ENCODE results near the gene ANKS1B. TPM values are rescaled to one million over a fixed set of nuclear protein-coding genes. Genes with fewer than 3 reads are reported as not detected.

Gene ANKS1B
- total and polyA plus RNA-seq, 10 of the 15 experiments (the other 5 are each of a cell fraction or from before 2014, with no cell fraction given), result 0.16 to 1.3 (median 0.82) TPM; not detected in 7

DNA sequence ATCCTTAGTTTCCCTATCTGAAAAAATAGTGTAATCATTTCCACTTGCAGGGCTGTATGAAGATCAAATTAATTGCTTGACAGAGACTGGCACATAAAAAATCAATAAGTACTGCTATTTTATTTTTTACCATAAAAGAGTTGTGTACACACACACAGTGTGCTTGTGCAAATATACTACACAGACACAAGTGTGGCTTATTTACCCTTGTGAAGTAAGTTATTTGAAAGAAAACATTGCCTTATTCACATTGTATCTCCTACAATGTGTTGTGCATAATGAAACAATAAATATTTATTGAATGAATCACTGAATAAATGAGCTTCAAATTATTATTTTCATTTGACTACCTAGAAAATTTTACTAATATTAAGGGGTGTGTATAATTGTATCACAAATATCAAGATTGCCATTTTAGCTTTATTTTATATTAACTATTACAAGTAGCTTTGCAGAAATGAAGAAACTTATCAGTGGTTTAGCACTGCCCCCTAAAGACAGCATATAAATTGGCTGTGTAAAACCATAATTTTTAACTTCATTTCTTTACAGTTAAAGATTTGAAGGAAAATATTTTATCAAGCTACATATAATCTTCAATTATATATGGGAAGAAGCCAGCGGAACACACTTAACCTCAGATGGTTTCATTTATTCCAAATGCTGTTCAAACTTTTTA is 325.9 kb downstream of the ANKS1B start:
- 4% methylated on average over 1 of the region's 1 CpG for WGBS (ENCODE audit: insufficient coverage, insufficient replicate concordance, low lambda C conversion rate, missing lambda C conversion rate)
- Histone ChIP-seq H4K20me1 (ENCODE audit: control insufficient read depth, insufficient read depth) (no peaks in the 10 kb centered on the region), H3K27ac (ENCODE audit: control insufficient read depth, insufficient read depth) (no peak overlapping the region), H3K9me3 (replicated peaks; ENCODE audit: control insufficient read depth, insufficient read depth, low read length) (no peaks in the 10 kb centered on the region), H3K4me1 (ENCODE audit: control insufficient read depth, insufficient read depth, low read length) (no peaks in the 10 kb centered on the region), H3K79me2 (ENCODE audit: control insufficient read depth, insufficient read depth, low read length) (no peaks in the 10 kb centered on the region), H3K4me3 (no peak overlapping the region), H3K27me3 (replicated peaks in 1 of 2; ENCODE audit: control insufficient read depth in 2 of 2, insufficient read depth in 2 of 2, low read length in 1 of 2) (no peaks in the 10 kb centered on the region), H3K36me3 (ENCODE audit: control insufficient read depth in 2 of 2, insufficient read depth in 2 of 2, low read length in 1 of 2) (no peaks in the 10 kb centered on the region), H2AFZ (ENCODE audit: control insufficient read depth, low read depth, low read length) (no peak overlapping the region), H3K9ac (ENCODE audit: control insufficient read depth, insufficient read depth, low read length) (no peak overlapping the region), H3K4me2 (ENCODE audit: control insufficient read depth, insufficient read depth) (no peak overlapping the region)
- DNase-seq (ENCODE audit: low read depth, low spot score) (no peak), FAIRE-seq (no peak), ATAC-seq (no peak)
- RAD21 ChIA-PET (ENCODE audit: unreplicated experiment), result interaction anchor here (0.9 to 3.6 kb wide), 5 partner anchors 268 to 660 kb away, joined by 3 to 23 read pairs (median 5); no protein-coding TSS in a partner anchor
- POLR2A ChIA-PET, result interaction anchor here (0.6 kb wide), 1 partner anchor 49 kb away, joined by 3 read pairs; no protein-coding TSS in a partner anchor
- SMC1A ChIA-PET (ENCODE audit: uncharacterized antibody, unreplicated experiment), result interaction anchor here (0.9 to 2.2 kb wide), 9 partner anchors 39 to 660 kb away, joined by 3 to 26 read pairs (median 4); no protein-coding TSS in a partner anchor
- TF ChIP-seq JUND (IDR thresholded peaks at IDR 0.05; ENCODE audit: low read depth, low read length) (no peak), ZNF274 (IDR thresholded peaks at IDR 0.05; ENCODE audit: insufficient read depth, insufficient read length) (no peak), BHLHE40 (IDR thresholded peaks at IDR 0.05; ENCODE audit: borderline replicate concordance in 1 of 2, low read depth in 2 of 2, low read length in 1 of 2) (no peak), EZH2 (IDR thresholded peaks at IDR 0.05; ENCODE audit: borderline replicate concordance, control insufficient read depth, low read depth, low read length) (no peak), CHD4 (IDR thresholded peaks at IDR 0.05) (no peak), ZNF622 (IDR thresholded peaks at IDR 0.05) (no peak), RAD21 (IDR thresholded peaks at IDR 0.05; ENCODE audit: insufficient read depth, low read depth, low read length) (peak; percentile 59), GATAD2B (conservative IDR thresholded peaks at IDR 0.05; ENCODE audit: low read depth) (no peak), YBX1 (IDR thresholded peaks at IDR 0.05) (no peak), NRF1 (conservative IDR thresholded peaks at IDR 0.05; ENCODE audit: low read depth, low read length) (no peak)
- TF ChIP-seq, protein P1, sequence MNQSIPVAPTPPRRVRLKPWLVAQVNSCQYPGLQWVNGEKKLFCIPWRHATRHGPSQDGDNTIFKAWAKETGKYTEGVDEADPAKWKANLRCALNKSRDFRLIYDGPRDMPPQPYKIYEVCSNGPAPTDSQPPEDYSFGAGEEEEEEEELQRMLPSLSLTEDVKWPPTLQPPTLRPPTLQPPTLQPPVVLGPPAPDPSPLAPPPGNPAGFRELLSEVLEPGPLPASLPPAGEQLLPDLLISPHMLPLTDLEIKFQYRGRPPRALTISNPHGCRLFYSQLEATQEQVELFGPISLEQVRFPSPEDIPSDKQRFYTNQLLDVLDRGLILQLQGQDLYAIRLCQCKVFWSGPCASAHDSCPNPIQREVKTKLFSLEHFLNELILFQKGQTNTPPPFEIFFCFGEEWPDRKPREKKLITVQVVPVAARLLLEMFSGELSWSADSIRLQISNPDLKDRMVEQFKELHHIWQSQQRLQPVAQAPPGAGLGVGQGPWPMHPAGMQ (IDR thresholded peaks at IDR 0.05; ENCODE audit: borderline replicate concordance), result no peak
- TF ChIP-seq, protein P2, sequence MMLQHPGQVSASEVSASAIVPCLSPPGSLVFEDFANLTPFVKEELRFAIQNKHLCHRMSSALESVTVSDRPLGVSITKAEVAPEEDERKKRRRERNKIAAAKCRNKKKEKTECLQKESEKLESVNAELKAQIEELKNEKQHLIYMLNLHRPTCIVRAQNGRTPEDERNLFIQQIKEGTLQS (IDR thresholded peaks at IDR 0.05; ENCODE audit: borderline replicate concordance, extremely low read depth, low read depth, low read length), result no peak
- TF ChIP-seq, protein P3, sequence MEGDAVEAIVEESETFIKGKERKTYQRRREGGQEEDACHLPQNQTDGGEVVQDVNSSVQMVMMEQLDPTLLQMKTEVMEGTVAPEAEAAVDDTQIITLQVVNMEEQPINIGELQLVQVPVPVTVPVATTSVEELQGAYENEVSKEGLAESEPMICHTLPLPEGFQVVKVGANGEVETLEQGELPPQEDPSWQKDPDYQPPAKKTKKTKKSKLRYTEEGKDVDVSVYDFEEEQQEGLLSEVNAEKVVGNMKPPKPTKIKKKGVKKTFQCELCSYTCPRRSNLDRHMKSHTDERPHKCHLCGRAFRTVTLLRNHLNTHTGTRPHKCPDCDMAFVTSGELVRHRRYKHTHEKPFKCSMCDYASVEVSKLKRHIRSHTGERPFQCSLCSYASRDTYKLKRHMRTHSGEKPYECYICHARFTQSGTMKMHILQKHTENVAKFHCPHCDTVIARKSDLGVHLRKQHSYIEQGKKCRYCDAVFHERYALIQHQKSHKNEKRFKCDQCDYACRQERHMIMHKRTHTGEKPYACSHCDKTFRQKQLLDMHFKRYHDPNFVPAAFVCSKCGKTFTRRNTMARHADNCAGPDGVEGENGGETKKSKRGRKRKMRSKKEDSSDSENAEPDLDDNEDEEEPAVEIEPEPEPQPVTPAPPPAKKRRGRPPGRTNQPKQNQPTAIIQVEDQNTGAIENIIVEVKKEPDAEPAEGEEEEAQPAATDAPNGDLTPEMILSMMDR (IDR thresholded peaks at IDR 0.05 in 2 of 3, conservative IDR thresholded peaks at IDR 0.05 in 1 of 3; ENCODE audit: control insufficient read depth in 2 of 3, extremely low read depth in 1 of 3, insufficient read depth in 1 of 3, low read depth in 3 of 3, low read length in 3 of 3), result peak in 1 of 3 experiments; percentile 16; a peak in 2 of 6 replicates
- in situ Hi-C loops (cut with MboI), result no loop called here
- intact Hi-C loops (cut with micrococcal nuclease; ENCODE audit: unreplicated experiment), result loop anchor here (1.0 kb wide), 2 partner anchors 272 to 616 kb away; no protein-coding TSS in a partner anchor
- CTCF ChIA-PET, result interaction anchor here (1.0 to 3.2 kb wide), 11 partner anchors 11 to 703 kb away, joined by 3 to 50 read pairs (median 5); partner anchors contain the start of gene GARIN6
- no TSS peak for BruUV-seq (replicated peaks)
